Spleen (tissue), 11 donors: Measurements from ENCODE around the gene CBLN1. TPM values are rescaled to one million over a fixed set of nuclear protein-coding genes. Genes with fewer than 3 reads are reported as not detected.

Source experiments
- DNase-seq: peaks from one replicate; pipeline ENCODE4 v3.0.0-alpha.2; 2020
- H3K27ac ChIP-seq, 8 donors: fragments of 200-600 bp; sonication (generic) in 7 of 8; 1 replicate in 4 of 8; 2 replicates in 4 of 8; pipeline versions ENCODE4 v1.5.0 to v1.8.0; 2016 to 2021; ENCODE audit warnings: inconsistent platforms in 4 of 8, mild to moderate bottlenecking in 4 of 8, moderate library complexity in 1 of 8
- H3K27me3 ChIP-seq, 7 donors: fragments of 200-600 bp; sonication (generic) in 6 of 7; replicated peaks in 1 of 7; 1 replicate in 4 of 7; 2 replicates in 3 of 7; pipeline versions ENCODE4 v1.5.0 to v1.8.0; 2016 to 2021; ENCODE audit warnings: inconsistent platforms in 3 of 7, mild to moderate bottlenecking in 1 of 7
- H3K36me3 ChIP-seq, 6 donors: fragments of 200-600 bp; sonication (generic) in 5 of 6; 1 replicate in 4 of 6; 2 replicates in 2 of 6; pipeline versions ENCODE4 v1.5.0 to v1.8.0; 2016 to 2021; ENCODE audit warnings: inconsistent platforms in 2 of 6
- H3K4me1 ChIP-seq, 6 donors: fragments of 200-600 bp; sonication (generic) in 5 of 6; 1 replicate in 3 of 6; 2 replicates in 3 of 6; pipeline versions ENCODE4 v1.5.0 to v1.8.0; 2016 to 2021; ENCODE audit warnings: inconsistent platforms in 3 of 6
- H3K4me3 ChIP-seq, 8 donors: fragments of 200-600 bp; sonication (generic) in 7 of 8; 1 replicate in 4 of 8; 2 replicates in 4 of 8; pipeline versions ENCODE4 v1.5.0 to v1.8.0; 2016 to 2021; ENCODE audit warnings: inconsistent platforms in 4 of 8, mild to moderate bottlenecking in 4 of 8, moderate library complexity in 2 of 8
- H3K9me3 ChIP-seq, 8 donors: fragments of 200-600 bp; sonication (generic) in 7 of 8; 1 replicate in 4 of 8; 2 replicates in 4 of 8; pipeline versions ENCODE4 v1.5.0 to v1.8.0; 2016 to 2021; ENCODE audit warnings: inconsistent platforms in 4 of 8
- POLR2A ChIP-seq, 3 donors: fragments of 450-650 bp; IDR thresholded peaks; one replicate each; pipeline ENCODE4 v1.5.1; 2017; ENCODE audit warnings: antibody characterized with exemption in 3 of 3, mild to moderate bottlenecking in 1 of 3
- POLR2AphosphoS5 ChIP-seq, 3 donors: sonication (generic); formaldehyde crosslinking; IDR thresholded peaks; one replicate each; pipeline ENCODE4 v1.5.1; 2017; ENCODE audit warnings: antibody characterized with exemption in 3 of 3
- WGBS, 5 donors: extraction: QIAGEN DNeasy Blood & Tissue Kit in 3 of 5; methylation state at CpG; one replicate each; pipeline versions ENCODE4 v1.1.5 to v1.1.7; 2013 to 2018; 5-methylcytosine and 5-hydroxymethylcytosine counted together
- intact Hi-C: fragments of 100-400 bp; cut with DNase I; formaldehyde crosslinking; loops from one replicate; pipeline ENCODE4 v1.15.0; 2023; ENCODE audit warnings: low total_unique reads
- polyA plus RNA-seq, 3 donors: library from polyadenylated mRNA; stranded (reverse); fragments of 200-250 nt; gene quantifications; one replicate each; pipeline ENCODE4 v1.2.1, GENCODE V29; 2013
- total RNA-seq, 7 donors: library from RNA; depleted of rRNA in 3 of 7; stranded (reverse); fragments of >200 nt in 3 of 7; fragmentation: NEBNext Ultra II Directional in 4 of 7; extraction: Animal tissue kit (Norgen Biotek cat#: 25700) in 4 of 7; gene quantifications; one replicate each; pipeline versions ENCODE4 v1.1.0 to v1.2.1, GENCODE V29; 2016 to 2021
- TF ChIP-seq, protein P1 (sequence below), 11 experiments: fragments of 200-600 bp in 7 of 11; fragments of 450-650 bp in 4 of 11; sonication (generic) in 4 of 11; IDR thresholded peaks in 8 of 11; conservative IDR thresholded peaks in 3 of 11; 1 replicate in 7 of 11; 2 replicates in 4 of 11; pipeline versions ENCODE4 v1.4.0 to v1.8.0; 2016 to 2021; ENCODE audit warnings: antibody characterized with exemption in 11 of 11, inconsistent platforms in 4 of 11, mild to moderate bottlenecking in 1 of 11
- donor health status: healthy with polysubstance abuse.
- donor health status: DM: no; HTN: no; CAD: no; lungs with moderate emphysema.
- donor health status: DM: no; HTN: no; CAD: no.
- donor health status: Bipolar disorder and iron deficiency.
- donor health status: healthy.
- donor health status: DM: no; HTN: no; CAD: no.
- donor health status: DM: yes; HTN: yes; CAD: no.

The CBLN1 gene
- total and polyA plus RNA-seq, 10 donors: 0.02 to 0.03 TPM; not detected in 8

DNA sequence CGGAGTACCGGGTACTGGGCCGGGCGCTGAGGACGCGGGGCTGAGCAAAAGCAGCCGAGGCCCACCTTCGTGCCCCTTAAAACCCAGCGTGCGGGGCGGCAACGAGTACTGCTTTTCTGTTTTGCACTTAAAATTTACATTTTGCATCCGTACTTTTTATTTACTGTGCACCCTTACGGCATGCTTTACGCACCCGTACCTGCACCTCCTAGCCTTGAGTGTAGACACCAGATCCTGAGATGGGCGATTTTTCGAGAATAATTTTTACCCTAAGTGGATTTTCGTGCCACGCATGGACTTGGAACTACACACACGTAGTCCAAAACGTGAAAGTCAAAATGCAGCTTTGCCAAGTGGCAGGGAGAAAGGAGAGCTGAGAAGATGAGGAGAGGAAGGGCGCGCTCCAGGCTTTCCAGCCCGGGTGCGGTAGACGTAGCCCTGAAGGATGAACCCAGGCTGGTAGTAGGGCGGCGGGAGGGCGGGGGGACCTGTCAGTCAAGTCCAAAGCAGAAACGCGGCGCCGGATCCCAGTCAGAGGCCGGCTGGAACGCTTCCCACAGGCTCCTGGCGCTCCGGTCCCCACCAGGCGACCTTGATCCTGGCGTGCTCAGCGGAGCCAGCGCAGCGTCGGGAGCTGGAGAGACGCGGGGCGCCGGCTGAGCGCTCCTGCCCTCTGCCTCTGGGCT, 1.2 kb upstream of the CBLN1 start:
- no peak for DNase-seq
- H3K36me3 ChIP-seq: no peaks in the 10 kb centered on the region
- TF ChIP-seq POLR2AphosphoS5 (IDR thresholded peaks at IDR 0.05) (no peak), POLR2A (IDR thresholded peaks at IDR 0.05) (no peak)
- TF ChIP-seq, protein P1, sequence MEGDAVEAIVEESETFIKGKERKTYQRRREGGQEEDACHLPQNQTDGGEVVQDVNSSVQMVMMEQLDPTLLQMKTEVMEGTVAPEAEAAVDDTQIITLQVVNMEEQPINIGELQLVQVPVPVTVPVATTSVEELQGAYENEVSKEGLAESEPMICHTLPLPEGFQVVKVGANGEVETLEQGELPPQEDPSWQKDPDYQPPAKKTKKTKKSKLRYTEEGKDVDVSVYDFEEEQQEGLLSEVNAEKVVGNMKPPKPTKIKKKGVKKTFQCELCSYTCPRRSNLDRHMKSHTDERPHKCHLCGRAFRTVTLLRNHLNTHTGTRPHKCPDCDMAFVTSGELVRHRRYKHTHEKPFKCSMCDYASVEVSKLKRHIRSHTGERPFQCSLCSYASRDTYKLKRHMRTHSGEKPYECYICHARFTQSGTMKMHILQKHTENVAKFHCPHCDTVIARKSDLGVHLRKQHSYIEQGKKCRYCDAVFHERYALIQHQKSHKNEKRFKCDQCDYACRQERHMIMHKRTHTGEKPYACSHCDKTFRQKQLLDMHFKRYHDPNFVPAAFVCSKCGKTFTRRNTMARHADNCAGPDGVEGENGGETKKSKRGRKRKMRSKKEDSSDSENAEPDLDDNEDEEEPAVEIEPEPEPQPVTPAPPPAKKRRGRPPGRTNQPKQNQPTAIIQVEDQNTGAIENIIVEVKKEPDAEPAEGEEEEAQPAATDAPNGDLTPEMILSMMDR (IDR thresholded peaks at IDR 0.05 in 8 of 11, conservative IDR thresholded peaks at IDR 0.05 in 3 of 11): no peak
- intact Hi-C loops: no loop called here
- 3 to 7% (median 6%) methylated on average over 45 to 49 of the region's 49 CpGs for WGBS, 5 donors
- peak overlapping the region in 6 of 8 donors; percentile 39 to 70 (median 46) for H3K4me3 ChIP-seq
- peaks cover 0 to 55% (median 25%) of the 10 kb centered on the region in 6 donors for H3K4me1 ChIP-seq
- H3K27me3 ChIP-seq: peaks cover 3 to 100% (median 86%) of the 10 kb centered on the region in 7 donors
- H3K9me3 ChIP-seq: peaks cover 0 to 6% (median 0%) of the 10 kb centered on the region in 8 donors
- H3K27ac ChIP-seq: no peak overlapping the region

DNA sequence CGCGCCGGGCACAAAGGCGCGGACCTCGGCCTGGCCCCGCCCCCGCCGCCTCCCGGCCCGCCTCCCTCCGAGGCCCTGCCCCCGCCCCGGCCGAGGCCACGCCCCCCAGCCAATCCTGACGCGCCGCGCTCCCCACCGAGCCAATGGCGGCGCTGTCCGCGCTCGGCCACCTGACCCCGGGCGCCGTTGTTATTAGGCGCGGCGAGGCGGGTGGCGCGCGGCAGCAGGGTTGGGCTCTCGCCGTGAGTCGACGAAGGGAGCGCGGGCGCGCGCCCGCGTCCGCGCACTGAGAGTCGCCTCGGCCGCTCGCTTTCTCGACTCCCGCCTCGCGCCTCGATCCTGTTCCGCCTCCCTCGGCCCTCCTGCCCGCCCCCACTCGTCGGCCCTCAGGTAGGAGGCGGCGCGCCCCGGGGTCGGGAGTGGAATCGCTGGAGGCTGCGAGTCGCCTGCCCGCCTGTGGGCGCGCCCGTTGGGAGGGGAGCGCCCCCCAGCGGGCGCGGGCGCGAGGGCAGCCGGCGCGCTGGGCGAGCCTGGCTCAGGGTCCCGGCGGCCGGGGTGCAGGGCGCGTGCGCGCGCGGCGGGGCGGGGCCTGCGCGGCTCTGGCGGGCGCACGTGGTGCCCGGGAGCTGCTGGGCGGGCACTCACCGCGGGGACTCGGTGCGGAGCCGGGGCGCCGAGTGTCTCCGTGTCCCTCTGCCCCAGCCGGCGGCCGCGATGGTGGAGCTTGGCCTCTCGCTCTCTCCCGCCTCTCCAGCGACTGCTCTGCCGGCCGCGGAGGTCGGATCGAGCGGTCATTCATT, 405 bp upstream of the CBLN1 start:
- Histone ChIP-seq H3K36me3 (no peaks in the 10 kb centered on the region), H3K27ac (peak overlapping the region in 5 of 8 donors; percentile 57 to 74 (median 69)), H3K4me3 (peak overlapping the region in 7 of 8 donors; percentile 36 to 70 (median 45)), H3K27me3 (peaks cover 9 to 100% (median 89%) of the 10 kb centered on the region in 7 donors), H3K4me1 (peaks cover 0 to 63% (median 31%) of the 10 kb centered on the region in 6 donors), H3K9me3 (peaks cover 0 to 6% (median 0%) of the 10 kb centered on the region in 8 donors)
- WGBS, 5 donors: 1 to 3% (median 1%) methylated on average over 14 to 121 of the region's 124 CpGs
- intact Hi-C loops: no loop called here
- DNase-seq: peak; percentile 84
- TF ChIP-seq POLR2A (IDR thresholded peaks at IDR 0.05) (no peak), POLR2AphosphoS5 (IDR thresholded peaks at IDR 0.05) (peak in 2 of 3 donors; percentile 48 to 56)
- TF ChIP-seq, protein P1 (IDR thresholded peaks at IDR 0.05 in 8 of 11, conservative IDR thresholded peaks at IDR 0.05 in 3 of 11): peak in 3 of 11 experiments; percentile 26 to 27 (median 26)

DNA sequence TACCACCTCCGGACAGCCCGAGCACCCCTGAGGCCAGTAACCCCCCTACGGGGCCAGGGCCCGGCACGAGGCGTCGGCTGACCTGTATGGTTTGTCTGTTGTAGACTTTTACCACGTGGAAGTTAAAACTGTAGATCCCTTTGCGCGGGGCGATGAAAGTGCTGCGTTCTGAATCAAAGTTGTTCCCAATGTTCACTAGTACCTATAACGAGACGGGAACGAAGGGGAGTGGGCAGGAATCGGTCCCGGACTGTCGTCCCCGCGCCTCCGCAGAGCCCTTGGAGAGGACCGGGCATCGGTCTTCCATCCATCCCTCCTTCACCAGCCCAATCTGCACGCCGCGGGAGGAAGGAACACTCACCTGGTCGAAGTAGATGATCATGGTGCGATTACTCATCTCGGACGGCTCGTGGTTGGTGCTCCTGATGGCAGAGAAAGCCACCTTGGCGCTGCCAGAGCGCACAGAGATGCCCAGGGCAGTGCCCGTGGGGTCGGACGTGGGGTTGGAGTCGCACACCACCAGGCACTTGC, 732 bp downstream of the CBLN1 start:
- intact Hi-C loops: no loop called here

DNA sequence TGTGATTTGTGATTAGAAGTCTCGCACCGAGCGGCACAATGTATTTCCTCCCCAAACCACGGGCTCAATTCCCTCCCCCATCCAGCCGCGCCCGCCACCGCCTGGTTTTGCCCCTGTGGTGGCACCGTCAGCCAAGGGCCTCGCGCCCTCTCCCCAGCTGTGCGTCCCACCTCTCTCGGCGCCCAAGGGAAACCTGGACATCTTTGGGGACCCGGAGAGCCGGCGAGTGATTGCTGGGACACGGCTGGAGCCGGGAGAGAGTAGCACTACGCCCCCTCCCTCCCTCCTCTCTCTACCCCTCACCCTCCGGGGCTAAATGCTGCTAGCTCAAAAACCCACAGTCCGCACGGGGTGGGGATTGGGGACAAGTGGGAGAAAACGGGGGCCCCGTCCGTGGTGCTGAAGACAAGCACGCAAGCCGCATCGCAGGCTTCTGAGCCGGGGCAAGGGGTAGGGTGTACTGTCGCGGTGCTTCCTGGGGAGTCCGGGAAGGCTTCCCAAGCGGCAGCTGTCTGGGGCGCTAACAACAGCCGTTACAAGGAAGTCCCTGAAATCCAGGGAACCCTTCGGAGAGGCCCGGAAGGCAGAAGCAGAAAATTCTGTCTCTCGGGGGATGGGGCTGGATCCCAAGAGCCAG, 1.4 kb downstream of the CBLN1 start:
- intact Hi-C loops: no loop called here
- no peak overlapping the region for H3K4me3 ChIP-seq
- no peaks in the 10 kb centered on the region for H3K36me3 ChIP-seq
- peaks cover 0 to 65% (median 31%) of the 10 kb centered on the region in 6 donors for H3K4me1 ChIP-seq
- H3K9me3 ChIP-seq: peaks cover 0 to 6% (median 0%) of the 10 kb centered on the region in 8 donors
- TF ChIP-seq POLR2AphosphoS5 (IDR thresholded peaks at IDR 0.05): no peak
- WGBS, 5 donors: 1 to 7% (median 3%) methylated on average over 26 to 39 of the region's 39 CpGs
- no peak for DNase-seq
- peaks cover 14 to 100% (median 96%) of the 10 kb centered on the region in 7 donors for H3K27me3 ChIP-seq
- no peak overlapping the region for H3K27ac ChIP-seq

More for the DNA sequence above, 732 bp downstream of the CBLN1 start:
- Histone ChIP-seq H3K4me3 (peak overlapping the region in 6 of 8 donors; percentile 22 to 70 (median 44)), H3K27me3 (peaks cover 14 to 100% (median 96%) of the 10 kb centered on the region in 7 donors), H3K27ac (no peak overlapping the region), H3K36me3 (no peaks in the 10 kb centered on the region), H3K4me1 (peaks cover 0 to 65% (median 31%) of the 10 kb centered on the region in 6 donors), H3K9me3 (peaks cover 0 to 6% (median 0%) of the 10 kb centered on the region in 8 donors)
- no peak for TF ChIP-seq POLR2A (IDR thresholded peaks at IDR 0.05)
- no peak for DNase-seq
- 2 to 8% (median 4%) methylated on average over 29 to 37 of the region's 37 CpGs for WGBS, 5 donors
